ENCODE data around the gene SCGB1C2.

The SCGB1C2 gene

DNA sequence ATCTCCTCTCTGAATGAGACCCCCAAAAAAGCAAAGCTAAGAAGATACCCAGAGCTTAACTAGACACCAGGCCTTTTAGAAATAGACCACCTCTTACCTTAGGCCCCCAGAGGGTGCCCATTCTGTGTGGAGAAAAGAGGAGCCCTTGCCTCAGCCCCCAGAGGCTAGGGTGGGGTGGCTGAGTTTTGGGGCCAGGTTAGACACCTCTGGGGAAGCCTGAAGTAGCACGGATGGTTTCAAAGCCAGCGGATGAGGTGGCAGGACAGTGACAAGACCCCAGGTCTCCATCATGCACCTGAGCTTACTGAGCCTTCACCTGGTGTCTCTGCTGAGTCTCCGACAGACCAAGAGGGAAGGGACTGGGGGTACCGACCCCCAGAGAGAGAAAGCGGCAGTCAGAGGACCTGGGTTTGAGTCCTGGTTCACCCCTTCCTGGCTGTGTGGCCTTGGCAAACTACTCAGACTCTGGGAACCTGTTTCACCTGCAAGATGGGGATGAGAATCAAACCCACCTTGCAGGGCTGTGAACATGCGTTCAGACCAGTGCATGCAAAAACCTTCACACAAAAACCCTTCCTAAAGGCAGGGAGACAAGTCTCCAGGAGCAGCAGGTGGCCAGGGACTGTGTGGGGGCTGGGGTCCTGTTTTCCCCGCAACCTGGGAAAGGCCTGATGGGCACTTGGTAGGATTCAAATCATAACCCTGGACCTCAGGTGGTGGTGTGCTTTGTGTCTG is 7.7 kb downstream of the SCGB1C2 start:
- FAIRE-seq (no peak), DNase-seq (ENCODE audit: insufficient read length) (no peak)
- TF ChIP-seq TAF1 (IDR thresholded peaks at IDR 0.05; ENCODE audit: borderline replicate concordance, low read depth, low read length): no peak
- TF ChIP-seq POLR2A (IDR thresholded peaks at IDR 0.05; ENCODE audit: low read depth, low read length): no peak
- TF ChIP-seq POLR2AphosphoS5 (IDR thresholded peaks at IDR 0.05; ENCODE audit: low read depth, low read length): no peak

DNA sequence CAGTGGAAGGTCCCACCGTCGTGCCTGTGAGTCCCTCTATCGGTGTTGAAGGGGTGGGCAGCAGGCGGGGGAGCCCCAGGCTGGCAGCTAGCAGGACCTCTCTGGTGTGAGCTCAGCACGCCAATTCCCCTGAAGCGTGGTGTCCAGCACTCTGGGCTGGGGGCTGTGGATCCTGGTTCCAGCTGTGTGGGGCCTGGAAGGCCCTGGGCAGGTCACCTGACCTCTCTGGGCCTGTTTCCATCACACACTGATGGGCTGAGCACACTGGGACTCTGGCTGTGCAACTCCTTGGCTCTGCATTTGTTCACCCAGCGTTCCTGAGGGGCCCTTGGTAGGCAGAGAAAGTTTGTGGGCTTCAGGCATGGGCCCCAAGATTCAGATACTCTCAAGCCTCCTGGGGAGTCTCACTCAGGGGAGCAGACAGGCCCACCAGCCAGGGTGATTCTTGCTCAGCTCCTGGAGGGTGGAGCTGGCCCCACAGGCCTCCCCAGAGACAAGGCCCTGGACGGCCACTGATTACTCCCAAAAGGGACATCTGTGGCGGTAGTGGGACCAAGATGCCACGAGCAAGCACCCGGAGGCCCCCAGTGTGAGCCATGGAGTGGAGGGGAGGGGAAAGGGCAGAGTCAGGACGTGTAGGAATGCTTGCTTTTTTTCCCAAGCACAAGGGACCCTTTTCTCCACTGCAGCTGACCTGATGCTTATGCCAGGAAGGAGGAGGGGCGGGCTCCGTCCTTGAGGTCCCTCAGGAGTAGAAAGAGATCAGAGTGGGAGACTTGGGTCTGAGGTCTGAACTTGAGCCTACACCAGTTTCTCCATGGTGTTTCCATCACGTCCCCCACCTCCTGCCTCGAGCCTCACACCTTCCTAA is 8.5 kb downstream of the SCGB1C2 start:
- FAIRE-seq (no peak), DNase-seq (ENCODE audit: insufficient read length) (no peak)
- TF ChIP-seq POLR2A (IDR thresholded peaks at IDR 0.05; ENCODE audit: low read depth, low read length): no peak
- TF ChIP-seq TAF1 (IDR thresholded peaks at IDR 0.05; ENCODE audit: borderline replicate concordance, low read depth, low read length): no peak
- no peak for TF ChIP-seq POLR2AphosphoS5 (IDR thresholded peaks at IDR 0.05; ENCODE audit: low read depth, low read length)

DNA sequence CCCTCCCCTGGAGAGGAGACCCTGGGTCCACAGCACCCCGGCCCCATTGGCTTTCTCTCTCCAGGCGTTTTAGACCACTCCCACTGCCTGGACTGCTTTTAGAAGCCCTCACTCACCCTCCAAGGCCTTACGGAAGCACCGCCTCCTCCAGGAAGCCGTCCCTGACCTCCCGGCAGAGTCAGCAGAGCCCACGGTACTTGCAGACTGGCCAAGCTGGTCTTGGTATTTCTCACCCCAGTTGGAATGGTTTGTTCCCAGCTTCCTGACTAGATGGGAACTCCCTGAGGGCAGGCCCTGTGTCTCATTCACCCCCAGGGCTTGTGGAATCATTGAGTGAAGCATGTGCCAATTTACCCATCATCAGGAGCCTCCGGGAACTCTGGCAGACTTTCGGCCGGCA is 9.2 kb downstream of the SCGB1C2 start:
- no peak for FAIRE-seq
- TF ChIP-seq POLR2AphosphoS5 (IDR thresholded peaks at IDR 0.05; ENCODE audit: low read depth, low read length): no peak
- TF ChIP-seq POLR2A (IDR thresholded peaks at IDR 0.05; ENCODE audit: low read depth, low read length): no peak
- no peak for TF ChIP-seq TAF1 (IDR thresholded peaks at IDR 0.05; ENCODE audit: borderline replicate concordance, low read depth, low read length)
- DNase-seq (ENCODE audit: insufficient read length): no peak

DNA sequence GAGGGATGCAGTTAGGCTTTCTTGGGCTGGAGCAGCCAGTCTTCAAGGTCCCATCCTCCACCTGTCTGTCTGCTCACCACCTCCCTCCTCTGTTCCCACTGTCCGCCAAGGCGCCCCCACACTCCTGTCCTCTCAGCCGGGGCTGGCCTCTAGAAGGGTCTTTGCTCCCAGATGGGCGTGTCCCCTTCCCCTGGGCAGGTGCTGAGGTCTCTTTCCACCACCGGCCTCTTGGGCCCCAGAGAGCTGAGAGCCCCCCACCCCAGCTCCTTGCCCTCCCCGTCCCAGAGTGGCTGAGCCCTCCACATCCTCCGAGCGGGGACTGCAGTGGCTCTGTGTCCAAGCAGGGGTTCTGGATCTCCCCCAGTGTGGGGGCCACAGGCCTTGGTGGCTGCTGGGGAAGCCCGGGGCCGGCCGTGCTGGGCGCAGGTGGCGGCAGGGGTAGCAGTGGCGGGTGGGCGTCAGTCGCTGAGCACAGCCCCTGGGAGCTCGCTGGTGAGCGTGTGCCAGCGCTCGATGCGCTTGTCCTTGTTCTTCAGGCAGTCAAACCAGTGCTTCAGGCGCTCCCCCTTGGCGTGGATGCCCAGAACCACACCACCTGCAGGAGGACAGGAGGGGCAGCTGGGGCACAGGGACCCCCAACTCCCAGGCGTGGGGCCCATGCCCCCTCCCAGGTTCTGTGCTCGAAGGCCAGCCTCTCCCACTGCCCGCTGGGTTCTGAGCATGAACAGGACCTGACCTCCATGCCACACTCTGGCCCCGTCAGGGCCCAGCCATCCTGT is 9.8 kb downstream of the SCGB1C2 start:
- TF ChIP-seq POLR2AphosphoS5 (IDR thresholded peaks at IDR 0.05; ENCODE audit: low read depth, low read length): no peak
- no peak for TF ChIP-seq POLR2A (IDR thresholded peaks at IDR 0.05; ENCODE audit: low read depth, low read length)
- no peak for FAIRE-seq

GRCh38 chr17:147796-148740 is 10.7 kb downstream of the SCGB1C2 start:
- DNase-seq (ENCODE audit: insufficient read length) (no peak), FAIRE-seq (no peak)

More for the DNA sequence above, 9.8 kb downstream of the SCGB1C2 start:
- DNase-seq (ENCODE audit: insufficient read length): no peak

GRCh38 chr17:148757-149156 is 11.4 kb downstream of the SCGB1C2 start:
- TF ChIP-seq TAF1 (IDR thresholded peaks at IDR 0.05; ENCODE audit: borderline replicate concordance, low read depth, low read length) (no peak), POLR2A (IDR thresholded peaks at IDR 0.05; ENCODE audit: low read depth, low read length) (no peak), POLR2AphosphoS5 (IDR thresholded peaks at IDR 0.05; ENCODE audit: low read depth, low read length) (no peak)
- DNase-seq (ENCODE audit: insufficient read length) (no peak), FAIRE-seq (no peak)

More at GRCh38 chr17:147796-148740, 10.7 kb downstream of the SCGB1C2 start:
- TF ChIP-seq TAF1 (IDR thresholded peaks at IDR 0.05; ENCODE audit: borderline replicate concordance, low read depth, low read length) (no peak), POLR2A (IDR thresholded peaks at IDR 0.05; ENCODE audit: low read depth, low read length) (no peak), POLR2AphosphoS5 (IDR thresholded peaks at IDR 0.05; ENCODE audit: low read depth, low read length) (no peak)

DNA sequence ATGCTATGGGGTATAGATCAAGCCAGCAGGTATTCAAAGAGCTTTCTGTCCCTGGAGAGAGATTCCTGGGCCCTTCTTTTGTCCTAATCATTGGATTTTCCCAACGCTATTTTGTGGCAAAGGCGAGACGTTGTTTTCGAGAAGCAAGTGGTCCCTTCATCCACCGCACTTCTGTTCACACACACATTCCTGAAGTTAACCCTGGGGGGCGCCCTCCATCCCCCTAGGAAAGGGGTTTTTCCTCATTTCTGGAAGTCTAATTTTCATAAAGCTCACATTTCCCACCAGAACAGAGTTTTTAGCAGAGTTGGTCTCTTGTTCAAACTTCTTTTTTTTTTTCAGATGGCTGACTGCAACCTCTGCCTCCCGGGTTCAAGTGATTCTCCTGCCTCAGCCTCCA is 11.9 kb downstream of the SCGB1C2 start:
- FAIRE-seq (no peak), DNase-seq (ENCODE audit: insufficient read length) (no peak)
- no peak for TF ChIP-seq POLR2AphosphoS5 (IDR thresholded peaks at IDR 0.05; ENCODE audit: low read depth, low read length)
- no peak for TF ChIP-seq POLR2A (IDR thresholded peaks at IDR 0.05; ENCODE audit: low read depth, low read length)
- TF ChIP-seq TAF1 (IDR thresholded peaks at IDR 0.05; ENCODE audit: borderline replicate concordance, low read depth, low read length): no peak

DNA sequence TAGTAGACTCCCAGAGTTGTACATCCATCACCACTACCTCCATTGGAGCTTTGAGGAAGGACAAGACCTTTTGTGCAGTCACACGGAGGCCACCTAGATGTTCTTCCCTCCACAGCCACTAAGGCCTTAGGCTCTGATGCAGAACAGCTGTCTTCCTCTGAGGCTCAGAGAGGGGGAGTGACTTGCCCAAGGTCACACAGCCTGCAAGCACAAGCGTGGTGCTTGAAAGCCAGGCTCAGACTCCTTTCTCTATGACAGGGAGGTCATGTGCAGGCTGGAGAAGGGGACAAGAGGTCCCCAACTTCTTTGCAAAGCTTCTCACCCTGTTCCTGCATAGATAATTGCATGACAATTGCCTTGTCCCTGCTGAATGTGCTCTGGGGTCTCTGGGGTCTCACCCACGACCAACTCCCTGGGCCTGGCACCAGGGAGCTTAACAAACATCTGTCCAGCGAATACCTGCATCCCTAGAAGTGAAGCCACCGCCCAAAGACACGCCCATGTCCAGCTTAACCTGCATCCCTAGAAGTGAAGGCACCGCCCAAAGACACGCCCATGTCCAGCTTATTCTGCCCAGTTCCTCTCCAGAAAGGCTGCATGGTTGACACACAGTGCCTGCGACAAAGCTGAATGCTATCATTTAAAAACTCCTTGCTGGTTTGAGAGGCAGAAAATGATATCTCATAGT is 12.7 kb downstream of the SCGB1C2 start:
- DNase-seq (ENCODE audit: insufficient read length) (no peak), FAIRE-seq (no peak)
- no peak for TF ChIP-seq POLR2A (IDR thresholded peaks at IDR 0.05; ENCODE audit: low read depth, low read length)
- no peak for TF ChIP-seq TAF1 (IDR thresholded peaks at IDR 0.05; ENCODE audit: borderline replicate concordance, low read depth, low read length)
- no peak for TF ChIP-seq POLR2AphosphoS5 (IDR thresholded peaks at IDR 0.05; ENCODE audit: low read depth, low read length)

DNA sequence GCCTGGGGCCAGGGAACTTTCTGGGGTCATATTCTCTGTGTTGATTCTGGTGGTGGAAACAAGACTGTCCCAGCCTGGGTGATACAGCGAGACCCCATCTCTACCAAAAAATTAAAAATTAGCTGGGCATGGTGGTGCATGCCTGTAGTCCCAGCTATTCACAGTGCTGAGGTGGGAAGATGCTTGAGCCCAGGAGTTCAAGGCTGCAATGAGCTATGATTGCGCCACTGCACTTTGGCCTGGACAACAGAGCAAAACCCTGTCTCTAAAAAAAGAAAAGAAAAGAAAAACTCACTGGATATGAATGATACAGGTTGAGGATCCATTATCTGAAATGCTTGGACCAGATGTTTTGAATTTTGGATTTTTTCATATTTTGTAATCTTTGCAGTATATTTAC is 13.6 kb downstream of the SCGB1C2 start:
- FAIRE-seq (no peak), DNase-seq (ENCODE audit: insufficient read length) (no peak)
- TF ChIP-seq POLR2AphosphoS5 (IDR thresholded peaks at IDR 0.05; ENCODE audit: low read depth, low read length): no peak
